ENCODE results near the gene SPCS3.
"Not testable (repeated sequence)": the region's sequence is repeated elsewhere in the genome, so short reads cannot be mapped to it uniquely, and the experiment has no call there.

SPCS3 gene

DNA sequence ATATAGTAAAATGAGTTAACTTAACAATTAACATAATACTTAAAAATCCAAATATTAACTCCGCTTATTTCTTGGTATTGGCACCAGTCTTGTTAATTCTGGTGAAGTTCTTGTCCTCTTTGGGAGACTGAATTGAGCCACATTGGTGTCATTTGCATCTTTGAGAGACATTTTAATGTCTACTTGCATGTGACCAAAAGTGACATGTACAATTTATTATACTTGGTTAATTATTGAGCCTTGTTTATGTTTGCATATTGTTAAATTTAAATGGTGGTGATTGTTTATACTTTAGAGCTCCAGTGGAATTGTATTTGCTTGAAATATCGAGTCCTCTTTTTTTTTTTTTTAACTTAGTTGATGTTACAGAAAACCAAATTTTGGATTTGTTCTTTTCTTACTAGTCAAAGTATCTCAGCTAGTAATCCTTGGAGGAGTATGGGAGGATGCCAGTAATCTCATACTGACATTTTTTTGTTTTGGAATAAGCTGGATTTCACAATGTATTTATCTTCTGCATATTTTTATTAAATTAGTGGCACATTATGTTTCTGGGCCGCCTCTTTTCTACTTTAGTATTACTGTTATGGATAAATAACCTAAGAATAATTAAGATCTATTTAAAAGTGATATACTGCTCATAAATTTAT is 3.9 kb downstream of the SPCS3 start:
- H3K36me3 ChIP-seq (ENCODE audit: insufficient read depth, low read length) = peaks cover 14% of the 10 kb centered on the region

DNA sequence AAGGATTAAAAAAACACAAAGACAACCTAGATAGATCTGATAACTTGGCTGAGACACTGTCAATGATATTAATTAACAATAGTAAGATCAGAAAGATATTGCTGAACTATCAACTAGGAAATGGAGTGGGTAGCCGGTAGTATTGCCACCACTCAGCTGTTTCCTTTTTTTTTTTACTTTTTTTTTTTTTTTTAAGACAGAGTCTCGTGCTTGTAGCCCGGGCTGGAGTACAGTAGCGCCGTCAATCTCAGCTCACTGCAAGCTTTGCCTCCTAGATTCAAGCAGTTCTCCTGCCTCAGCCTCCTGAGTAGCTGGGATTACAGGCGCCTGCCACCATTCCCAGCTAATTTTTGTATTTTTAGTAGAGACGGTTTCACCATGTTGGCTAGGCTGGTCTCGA is 5.1 kb downstream of the SPCS3 start:
- not testable (repeated sequence) for H3K9ac ChIP-seq (ENCODE audit: low read depth, low read length); H3K4me1 ChIP-seq (ENCODE audit: insufficient read depth, low read length); H3K4me3 ChIP-seq (ENCODE audit: low read length); H3K27me3 ChIP-seq (ENCODE audit: insufficient read depth, low read length); H3K27ac ChIP-seq (ENCODE audit: low read depth, low read length); H3K9me3 ChIP-seq (ENCODE audit: insufficient read depth, low read depth, low read length)
- WGBS = 93% methylated on average over 8 of the region's 8 CpGs
- H3K36me3 ChIP-seq (ENCODE audit: insufficient read depth, low read length) = peaks cover 26% of the 10 kb centered on the region

More for the DNA sequence above, 3.9 kb downstream of the SPCS3 start:
- peaks cover 12% of the 10 kb centered on the region for H3K4me1 ChIP-seq (ENCODE audit: insufficient read depth, low read length)
- H3K9ac ChIP-seq (ENCODE audit: low read depth, low read length) = no peak overlapping the region
- WGBS = 89% methylated on average over 2 of the region's 3 CpGs
- no peak overlapping the region for H3K4me3 ChIP-seq (ENCODE audit: low read length)
- H3K9me3 ChIP-seq (ENCODE audit: insufficient read depth, low read depth, low read length) = no peaks in the 10 kb centered on the region
- no peaks in the 10 kb centered on the region for H3K27me3 ChIP-seq (ENCODE audit: insufficient read depth, low read length)
- no peak overlapping the region for H3K27ac ChIP-seq (ENCODE audit: low read depth, low read length)

DNA sequence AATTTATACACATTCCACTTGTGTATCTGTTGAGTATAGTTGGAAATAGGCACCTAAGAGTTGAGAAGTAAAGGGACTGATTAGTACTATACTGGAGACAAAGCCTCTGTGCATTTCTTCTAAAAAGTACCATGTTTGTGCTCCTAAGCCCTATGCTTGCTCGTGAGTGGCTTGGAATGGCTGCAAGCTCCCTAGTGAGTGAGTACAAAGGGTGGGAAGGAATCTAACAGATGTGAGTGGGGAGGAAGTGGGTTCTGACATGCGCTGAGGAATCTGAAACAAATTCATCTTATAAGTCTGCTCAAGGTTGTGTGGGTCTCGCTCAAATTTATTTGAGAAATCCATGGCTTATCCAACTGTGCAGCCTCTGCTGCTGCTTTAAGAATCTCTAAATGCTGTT is 13.3 kb downstream of the SPCS3 start:
- H3K27ac ChIP-seq (ENCODE audit: low read depth, low read length) = no peak overlapping the region
- H3K36me3 ChIP-seq (ENCODE audit: insufficient read depth, low read length) = peaks cover 33% of the 10 kb centered on the region
- H3K4me3 ChIP-seq (ENCODE audit: low read length) = no peak overlapping the region
- 87% methylated on average over 3 of the region's 3 CpGs for WGBS
- no peaks in the 10 kb centered on the region for H3K27me3 ChIP-seq (ENCODE audit: insufficient read depth, low read length)
- no peak overlapping the region for H3K9ac ChIP-seq (ENCODE audit: low read depth, low read length)
- no peaks in the 10 kb centered on the region for H3K9me3 ChIP-seq (ENCODE audit: insufficient read depth, low read depth, low read length)
- 0 out of 2 replicates have a peak, but pooled peaks cover 5% of the 10 kb centered on the region for H3K4me1 ChIP-seq (ENCODE audit: insufficient read depth, low read length)

DNA sequence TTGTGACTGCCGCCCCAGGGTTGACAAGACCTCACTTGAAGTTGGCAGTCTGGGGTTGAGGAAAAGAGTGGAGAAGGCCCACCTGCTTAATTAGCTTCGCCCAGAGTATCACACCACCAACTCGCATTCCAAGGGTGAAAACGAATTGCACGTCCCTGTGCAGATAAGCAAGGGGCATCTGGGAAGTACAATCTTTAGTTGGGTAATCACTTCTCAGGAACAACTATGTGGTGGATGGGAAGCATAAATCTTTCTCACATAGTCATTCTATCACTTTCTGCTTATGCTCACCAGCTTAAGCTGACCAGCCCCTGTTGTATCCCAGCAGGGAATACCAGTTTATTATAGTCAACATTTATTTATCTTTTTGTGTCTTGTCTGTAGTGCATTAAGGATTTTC is 14.3 kb downstream of the SPCS3 start:
- H3K27me3 ChIP-seq (ENCODE audit: insufficient read depth, low read length) = no peaks in the 10 kb centered on the region
- no peaks in the 10 kb centered on the region for H3K9me3 ChIP-seq (ENCODE audit: insufficient read depth, low read depth, low read length)
- 0 out of 2 replicates have a peak, but pooled peaks cover 5% of the 10 kb centered on the region for H3K4me1 ChIP-seq (ENCODE audit: insufficient read depth, low read length)
- H3K9ac ChIP-seq (ENCODE audit: low read depth, low read length) = no peak overlapping the region
- no peak overlapping the region for H3K4me3 ChIP-seq (ENCODE audit: low read length)
- peaks cover 23% of the 10 kb centered on the region for H3K36me3 ChIP-seq (ENCODE audit: insufficient read depth, low read length)
- 95% methylated on average over 3 of the region's 5 CpGs for WGBS
- H3K27ac ChIP-seq (ENCODE audit: low read depth, low read length) = no peak overlapping the region

DNA sequence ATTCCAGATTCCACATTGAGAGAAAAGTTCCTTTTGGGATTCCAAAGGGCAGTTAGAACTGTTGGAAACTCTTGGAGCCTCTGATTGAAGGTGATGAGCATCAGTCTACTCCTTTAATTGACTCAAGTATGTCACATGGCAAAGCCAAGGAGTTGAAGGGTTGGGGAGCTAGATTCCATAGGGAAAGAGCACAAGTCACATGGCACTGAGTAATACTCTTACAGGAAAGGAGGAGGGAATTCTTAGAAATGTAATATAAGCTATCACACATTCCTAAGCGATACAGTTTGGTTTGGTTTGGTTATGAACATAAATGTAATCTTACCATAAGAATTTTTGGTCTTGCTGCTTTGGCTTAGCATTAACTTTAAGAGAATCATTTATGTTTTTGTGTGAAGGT is 15.7 kb downstream of the SPCS3 start:
- H3K4me1 ChIP-seq (ENCODE audit: insufficient read depth, low read length) = 0 out of 2 replicates have a peak, but pooled peaks cover 5% of the 10 kb centered on the region
- H3K27ac ChIP-seq (ENCODE audit: low read depth, low read length) = no peak overlapping the region
- 100% methylated on average over 1 of the region's 1 CpG for WGBS
- no peaks in the 10 kb centered on the region for H3K9me3 ChIP-seq (ENCODE audit: insufficient read depth, low read depth, low read length)
- no peak overlapping the region for H3K4me3 ChIP-seq (ENCODE audit: low read length)
- no peaks in the 10 kb centered on the region for H3K27me3 ChIP-seq (ENCODE audit: insufficient read depth, low read length)
- H3K9ac ChIP-seq (ENCODE audit: low read depth, low read length) = no peak overlapping the region
- peaks cover 10% of the 10 kb centered on the region for H3K36me3 ChIP-seq (ENCODE audit: insufficient read depth, low read length)

DNA sequence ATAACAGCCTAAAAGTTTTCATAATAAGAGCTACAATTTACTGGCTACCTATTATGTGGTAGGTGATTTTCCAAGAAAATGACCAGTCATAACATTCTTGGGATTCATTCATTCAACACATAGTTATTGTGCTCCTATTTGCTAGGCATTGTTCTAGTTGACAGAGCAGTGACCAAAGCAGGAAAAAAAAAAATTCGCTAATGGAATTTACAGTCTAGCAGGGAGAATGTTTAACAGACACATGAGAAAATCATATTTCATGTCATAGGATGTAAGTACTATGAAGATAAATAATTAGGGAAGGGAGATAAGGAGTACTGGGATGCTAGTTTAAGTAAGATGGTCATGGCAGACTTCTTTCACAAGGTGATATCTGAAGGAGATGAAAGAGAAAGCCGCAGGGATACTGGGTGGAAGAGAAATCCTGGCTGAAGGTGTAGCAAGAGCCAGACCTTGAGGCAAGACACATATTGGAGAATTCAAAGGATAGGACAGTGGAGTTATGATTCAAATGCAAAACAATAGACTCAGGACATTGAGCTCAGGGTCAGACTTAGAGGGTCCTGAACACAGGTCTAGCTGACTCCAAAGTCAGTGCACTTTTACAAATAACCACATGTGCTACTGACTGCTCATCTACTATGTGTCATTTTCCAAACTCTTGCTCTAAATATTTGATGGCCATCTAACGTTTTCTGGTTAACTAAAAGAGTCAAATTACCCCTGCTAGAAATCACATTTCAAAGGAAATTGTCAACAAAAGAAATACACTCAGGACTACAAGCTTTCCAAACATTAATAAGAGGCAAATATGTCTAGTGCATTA is 20.4 kb downstream of the SPCS3 start:
- Histone ChIP-seq H3K36me3 (ENCODE audit: insufficient read depth, low read length) (no peaks in the 10 kb centered on the region), H3K4me1 (ENCODE audit: insufficient read depth, low read length) (no peaks in the 10 kb centered on the region), H3K4me3 (ENCODE audit: low read length) (no peak overlapping the region), H3K9ac (ENCODE audit: low read depth, low read length) (no peak overlapping the region), H3K9me3 (ENCODE audit: insufficient read depth, low read depth, low read length) (peaks cover 21% of the 10 kb centered on the region), H3K27ac (ENCODE audit: low read depth, low read length) (no peak overlapping the region), H3K27me3 (ENCODE audit: insufficient read depth, low read length) (no peaks in the 10 kb centered on the region)
- 60% methylated on average over 3 of the region's 3 CpGs for WGBS

DNA sequence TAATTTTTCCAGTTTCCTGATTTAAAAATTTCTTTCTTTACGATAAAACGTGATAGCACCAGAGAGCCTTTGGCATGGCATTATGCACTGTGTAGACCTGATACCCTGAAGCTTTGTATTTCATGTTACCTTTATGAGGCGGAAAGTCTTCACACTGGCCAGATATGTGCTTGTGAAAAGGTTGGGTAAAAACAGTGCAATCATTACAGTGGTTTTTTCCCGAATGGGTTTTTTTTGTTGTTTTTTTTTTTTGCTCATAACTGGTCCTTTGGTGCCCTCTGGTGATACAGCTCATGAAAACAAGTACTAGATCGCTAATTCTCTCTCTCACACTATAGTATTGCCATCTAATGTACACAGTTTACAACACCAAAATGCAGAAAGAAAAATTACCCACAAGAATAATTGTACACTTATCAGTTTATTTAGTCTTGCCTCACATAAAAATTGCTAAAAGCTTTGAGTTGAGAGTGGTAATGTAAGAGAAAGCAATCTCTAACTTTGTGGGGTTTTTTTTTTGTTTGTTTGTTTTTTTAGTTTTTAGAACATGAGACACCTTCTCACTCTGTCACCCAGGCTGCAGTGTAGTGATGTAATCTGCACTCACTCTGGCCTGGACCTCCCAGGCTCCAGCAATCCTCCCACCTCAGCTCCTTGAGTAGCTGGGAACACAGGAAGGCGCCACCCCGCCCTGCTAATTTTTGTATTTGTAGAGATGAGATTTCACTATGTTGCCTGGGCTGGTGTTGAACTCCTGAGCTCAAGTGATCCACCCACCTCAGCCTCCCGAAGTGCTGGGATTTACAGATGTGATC is 21.3 kb downstream of the SPCS3 start:
- no peak overlapping the region for H3K9ac ChIP-seq (ENCODE audit: low read depth, low read length)
- H3K27me3 ChIP-seq (ENCODE audit: insufficient read depth, low read length) = no peaks in the 10 kb centered on the region
- H3K27ac ChIP-seq (ENCODE audit: low read depth, low read length) = no peak overlapping the region

DNA sequence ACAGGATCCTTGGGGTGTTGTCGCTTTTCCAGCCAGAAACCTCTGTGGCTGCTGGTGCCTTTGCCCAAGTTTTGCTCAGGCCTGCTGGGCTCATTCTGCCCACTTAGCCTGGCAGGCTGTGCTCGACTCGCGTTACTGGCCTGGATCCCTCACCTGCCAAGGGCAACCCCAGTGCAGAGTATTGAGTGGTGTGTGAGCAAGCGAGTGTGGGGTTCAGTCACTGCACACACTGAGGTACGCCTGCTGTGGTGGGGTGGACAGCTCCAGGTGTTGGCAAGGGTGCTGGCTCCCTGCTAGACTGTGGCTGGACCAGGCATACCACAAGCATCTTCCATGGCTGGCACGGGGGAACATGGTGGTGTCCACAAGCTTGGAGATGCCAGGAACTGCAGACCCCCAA is 22.6 kb downstream of the SPCS3 start:
- Histone ChIP-seq H3K27me3 (ENCODE audit: insufficient read depth, low read length) (no peaks in the 10 kb centered on the region), H3K9ac (ENCODE audit: low read depth, low read length) (no peak overlapping the region), H3K4me3 (ENCODE audit: low read length) (no peak overlapping the region), H3K27ac (ENCODE audit: low read depth, low read length) (no peak overlapping the region), H3K4me1 (ENCODE audit: insufficient read depth, low read length) (no peaks in the 10 kb centered on the region), H3K9me3 (ENCODE audit: insufficient read depth, low read depth, low read length) (peaks cover 21% of the 10 kb centered on the region), H3K36me3 (ENCODE audit: insufficient read depth, low read length) (no peaks in the 10 kb centered on the region)
- 88% methylated on average over 7 of the region's 7 CpGs for WGBS

More for the DNA sequence above, 21.3 kb downstream of the SPCS3 start:
- H3K4me3 ChIP-seq (ENCODE audit: low read length) = no peak overlapping the region
- no peaks in the 10 kb centered on the region for H3K4me1 ChIP-seq (ENCODE audit: insufficient read depth, low read length)
- H3K9me3 ChIP-seq (ENCODE audit: insufficient read depth, low read depth, low read length) = peaks cover 21% of the 10 kb centered on the region
- 60% methylated on average over 8 of the region's 8 CpGs for WGBS
- H3K36me3 ChIP-seq (ENCODE audit: insufficient read depth, low read length) = no peaks in the 10 kb centered on the region

DNA sequence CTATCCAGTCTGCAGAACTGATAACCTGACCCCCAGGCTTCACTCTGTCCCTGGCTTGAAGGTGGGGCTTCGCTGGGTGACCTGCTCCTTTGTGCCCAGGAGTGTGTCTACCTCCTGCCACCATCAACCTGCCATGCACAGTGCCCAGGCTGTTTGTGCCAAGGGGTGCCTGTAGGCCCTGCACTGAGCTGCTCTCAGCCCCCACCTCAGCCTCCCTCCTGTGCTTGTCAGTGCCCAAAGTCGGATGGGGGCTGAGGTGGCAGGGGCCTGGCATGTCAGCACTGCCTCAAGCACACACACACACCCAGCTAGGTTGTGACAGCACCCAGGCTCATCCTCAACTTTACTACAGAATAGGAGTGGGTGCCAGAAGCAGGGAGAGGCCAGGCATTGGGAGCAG is 23.5 kb downstream of the SPCS3 start:
- peaks cover 21% of the 10 kb centered on the region for H3K9me3 ChIP-seq (ENCODE audit: insufficient read depth, low read depth, low read length)
- no peaks in the 10 kb centered on the region for H3K36me3 ChIP-seq (ENCODE audit: insufficient read depth, low read length)
- H3K9ac ChIP-seq (ENCODE audit: low read depth, low read length) = no peak overlapping the region
- no peak overlapping the region for H3K27ac ChIP-seq (ENCODE audit: low read depth, low read length)
- H3K4me1 ChIP-seq (ENCODE audit: insufficient read depth, low read length) = no peaks in the 10 kb centered on the region
- H3K27me3 ChIP-seq (ENCODE audit: insufficient read depth, low read length) = no peaks in the 10 kb centered on the region
- no peak overlapping the region for H3K4me3 ChIP-seq (ENCODE audit: low read length)
- 94% methylated on average over 2 of the region's 2 CpGs for WGBS

DNA sequence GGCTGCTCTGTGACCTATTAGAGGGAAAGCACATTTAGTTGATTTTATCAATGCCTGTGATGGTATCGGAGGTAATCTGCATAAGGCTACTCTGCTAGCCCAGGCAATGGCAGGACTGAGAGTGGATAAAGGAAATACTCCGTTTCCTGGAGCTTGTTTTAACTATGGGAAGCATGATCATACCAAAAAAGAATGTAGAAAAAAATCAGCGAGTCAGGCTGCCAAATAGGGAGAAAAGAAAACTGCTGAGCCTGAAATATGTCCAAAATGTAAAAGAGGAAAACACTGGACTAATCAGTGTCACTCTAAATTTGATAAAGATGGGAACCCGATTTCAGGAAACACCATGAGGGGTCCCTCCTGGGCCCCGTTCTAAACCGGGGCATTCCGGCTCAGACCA is 25.6 kb downstream of the SPCS3 start:
- 93% methylated on average over 7 of the region's 7 CpGs for WGBS
- peaks cover 21% of the 10 kb centered on the region for H3K9me3 ChIP-seq (ENCODE audit: insufficient read depth, low read depth, low read length)
- not testable (repeated sequence) for H3K9ac ChIP-seq (ENCODE audit: low read depth, low read length); H3K36me3 ChIP-seq (ENCODE audit: insufficient read depth, low read length); H3K27me3 ChIP-seq (ENCODE audit: insufficient read depth, low read length); H3K4me1 ChIP-seq (ENCODE audit: insufficient read depth, low read length); H3K4me3 ChIP-seq (ENCODE audit: low read length); H3K27ac ChIP-seq (ENCODE audit: low read depth, low read length)

DNA sequence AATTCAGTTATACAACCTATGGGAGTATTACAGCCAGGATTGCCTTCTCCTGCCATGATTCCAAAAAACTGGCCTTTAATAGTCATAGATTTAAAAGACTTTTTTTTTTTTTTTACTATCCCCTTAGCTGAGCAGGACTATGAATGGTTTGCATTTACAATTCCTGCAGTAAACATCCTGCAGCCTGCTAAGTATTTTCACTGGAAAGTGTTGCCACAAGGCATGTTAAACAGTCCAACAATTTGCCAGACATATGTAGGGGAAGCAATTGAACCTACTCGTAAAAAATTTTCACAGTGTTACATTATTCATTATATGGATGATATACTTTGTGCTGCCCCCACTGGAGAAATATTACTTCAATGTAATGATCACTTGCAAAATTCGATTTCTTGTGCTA is 27.1 kb downstream of the SPCS3 start:
- H3K27ac ChIP-seq (ENCODE audit: low read depth, low read length); H3K4me1 ChIP-seq (ENCODE audit: insufficient read depth, low read length); H3K36me3 ChIP-seq (ENCODE audit: insufficient read depth, low read length); H3K4me3 ChIP-seq (ENCODE audit: low read length); H3K9ac ChIP-seq (ENCODE audit: low read depth, low read length); H3K27me3 ChIP-seq (ENCODE audit: insufficient read depth, low read length): not testable (repeated sequence)
- WGBS = 44% methylated on average over 1 of the region's 2 CpGs
- H3K9me3 ChIP-seq (ENCODE audit: insufficient read depth, low read depth, low read length) = peaks cover 28% of the 10 kb centered on the region

Measured in HUES64 (cell line).